Keratinocyte (primary cell): Measurements from ENCODE around the gene TTLL8. TPM values are rescaled to one million over a fixed set of nuclear protein-coding genes. Genes with fewer than 3 reads are reported as not detected.

Experiments
- DNase-seq: peaks from one replicate; pipeline ENCODE4 v3.0.0-alpha.2; 2011; ENCODE audit warnings: low read depth, missing footprints, low spot score
- FAIRE-seq: peaks from 2 replicates; lab custom pipeline; 2011; peaks lifted over from hg19 to GRCh38; lab: Jason Lieb, UNC
- H2AFZ ChIP-seq: 2 replicates; pipeline ENCODE4 v1.6.0; 2012; ENCODE audit warnings: low read length, control low read depth, inconsistent platforms; ENCODE audit not compliant: control insufficient read depth
- H3K27ac ChIP-seq: 2 replicates; pipeline ENCODE4 v1.5.1; 2011; ENCODE audit warnings: low read length; ENCODE audit not compliant: control insufficient read depth, insufficient read depth
- H3K27me3 ChIP-seq: 3 replicates; pipeline ENCODE4 v1.6.0; 2011; ENCODE audit warnings: low read length; ENCODE audit not compliant: control insufficient read depth, insufficient read depth; ENCODE audit errors: extremely low read depth
- H3K36me3 ChIP-seq, 2 experiments: 2 replicates in 1 of 2; 3 replicates in 1 of 2; pipeline ENCODE4 v1.5.1; 2011; ENCODE audit warnings: low read length in 2 of 2, mild to moderate bottlenecking in 1 of 2; ENCODE audit not compliant: control insufficient read depth in 2 of 2, insufficient read depth in 2 of 2; ENCODE audit errors: extremely low read depth in 1 of 2
- H3K4me1 ChIP-seq: 3 replicates; pipeline ENCODE4 v1.5.1; 2011; ENCODE audit warnings: low read length; ENCODE audit not compliant: control insufficient read depth, insufficient read depth; ENCODE audit errors: extremely low read depth
- H3K4me2 ChIP-seq: 3 replicates; pipeline ENCODE4 v1.6.0; 2011; ENCODE audit warnings: low read depth, low read length; ENCODE audit not compliant: control insufficient read depth, insufficient read depth; ENCODE audit errors: extremely low read depth
- H3K4me3 ChIP-seq, 3 experiments: fragments of 200-600 bp in 1 of 3; sonication (generic) in 1 of 3; 2 replicates in 2 of 3; 3 replicates in 1 of 3; pipeline ENCODE4 v1.5.1; 2011 to 2016; ENCODE audit warnings: low read length in 3 of 3, mild to moderate bottlenecking in 3 of 3, control low read depth in 2 of 3, inconsistent platforms in 1 of 3, low read depth in 1 of 3, mixed read lengths in 1 of 3, mixed run types in 1 of 3, moderate library complexity in 1 of 3; ENCODE audit not compliant: control insufficient read depth in 2 of 3, insufficient read depth in 2 of 3; ENCODE audit errors: extremely low read depth in 1 of 3
- H3K79me2 ChIP-seq: 2 replicates; pipeline ENCODE4 v1.6.0; 2012; ENCODE audit warnings: low read length; ENCODE audit not compliant: control insufficient read depth, insufficient read depth
- H3K9ac ChIP-seq: 3 replicates; pipeline ENCODE4 v1.6.0; 2011; ENCODE audit warnings: low read length; ENCODE audit not compliant: control insufficient read depth, insufficient read depth; ENCODE audit errors: extremely low read depth
- H3K9me1 ChIP-seq: 3 replicates; pipeline ENCODE4 v1.6.0; 2011; ENCODE audit warnings: low read length; ENCODE audit not compliant: control insufficient read depth, insufficient read depth; ENCODE audit errors: extremely low read depth
- H3K9me3 ChIP-seq: 2 replicates; pipeline ENCODE4 v1.5.1; 2012; ENCODE audit warnings: low read depth, low read length; ENCODE audit not compliant: control insufficient read depth
- H4K20me1 ChIP-seq: 3 replicates; pipeline ENCODE4 v1.6.0; 2011; ENCODE audit warnings: low read length; ENCODE audit not compliant: control insufficient read depth, insufficient read depth; ENCODE audit errors: extremely low read depth
- CTCF ChIP-seq, 3 experiments: IDR thresholded peaks in 1 of 3; conservative IDR thresholded peaks in 1 of 3; optimal IDR thresholded peaks in 1 of 3; 2 replicates in 2 of 3; 3 replicates in 1 of 3; pipeline versions ENCODE3 to v1.5.1; 2011; ENCODE audit warnings: low read length in 3 of 3, mild to moderate bottlenecking in 3 of 3, moderate library complexity in 2 of 3, control low read depth in 1 of 3, inconsistent platforms in 1 of 3; ENCODE audit not compliant: insufficient read depth in 2 of 3; ENCODE audit errors: extremely low read depth in 1 of 3
- EZH2 ChIP-seq: IDR thresholded peaks from one replicate; pipeline ENCODE4 v1.6.1; 2012; ENCODE audit warnings: inconsistent platforms, mild to moderate bottlenecking, low read length, moderate library complexity
- dilution Hi-C: fragments of 300-500 bp; cut with MboI; formaldehyde crosslinking; loops from one replicate; pipeline ENCODE4 v1.7.0; 2020; ENCODE audit warnings: low sequenced_read_pairs; ENCODE audit not compliant: extremely low pct_ligation_motif_present
- polyA plus RNA-seq, 5 experiments: library from polyadenylated mRNA; depleted of rRNA in 3 of 5; stranded (reverse) in 3 of 5; stranded (forward) in 1 of 5; unstranded in 1 of 5; fragments of >200 nt; gene quantifications; 1 replicate in 1 of 5; 2 replicates in 3 of 5; 3 replicates in 1 of 5; pipeline versions ENCODE4 v1.2.1 to v1.2.3, GENCODE V29; 2011 to 2012; ENCODE audit warnings: missing spikeins in 2 of 5, low read depth in 1 of 5, low replicate concordance in 1 of 5

Gene TTLL8
- polyA plus RNA-seq, 1 donor (not counting 4 experiments of a cell fraction or from before 2014, with no cell fraction given), result not detected

- Histone ChIP-seq H4K20me1 (no peaks in the 10 kb centered on the region), H3K36me3 (no peaks in the 10 kb centered on the region), H3K9me1 (no peaks in the 10 kb centered on the region), H2AFZ (no peak overlapping the region), H3K27me3 (peaks cover 3% of the 10 kb centered on the region), H3K9ac (no peak overlapping the region), H3K9me3 (peaks cover 2% of the 10 kb centered on the region), H3K4me1 (peaks cover 17% of the 10 kb centered on the region), H3K4me2 (no peak overlapping the region), H3K79me2 (no peaks in the 10 kb centered on the region), H3K27ac (no peak overlapping the region), H3K4me3 (no peak overlapping the region)
- dilution Hi-C loops, result no loop called here
- TF ChIP-seq EZH2, result no peak
- TF ChIP-seq CTCF (optimal IDR thresholded peaks at IDR 0.05 in 1 of 3, IDR thresholded peaks at IDR 0.05 in 1 of 3, conservative IDR thresholded peaks at IDR 0.05 in 1 of 3; ENCODE audit: extremely low read depth in 1 of 3, insufficient read depth in 2 of 3, low read length in 3 of 3), result no peak
- DNase-seq (no peak), FAIRE-seq (no peak)
These were observed 26.5 kb upstream of the TTLL8 start for GRCh38 chr22:50084614-50085021.

- Histone ChIP-seq H3K9me1 (no peaks in the 10 kb centered on the region), H3K27ac (no peak overlapping the region), H3K4me1 (peaks cover 17% of the 10 kb centered on the region), H3K9ac (no peak overlapping the region), H3K4me2 (no peak overlapping the region), H3K9me3 (peaks cover 2% of the 10 kb centered on the region), H3K79me2 (no peaks in the 10 kb centered on the region), H3K27me3 (peaks cover 3% of the 10 kb centered on the region), H3K36me3 (no peaks in the 10 kb centered on the region), H4K20me1 (no peaks in the 10 kb centered on the region), H3K4me3 (no peak overlapping the region), H2AFZ (no peak overlapping the region)
- no peak for TF ChIP-seq CTCF (optimal IDR thresholded peaks at IDR 0.05 in 1 of 3, IDR thresholded peaks at IDR 0.05 in 1 of 3, conservative IDR thresholded peaks at IDR 0.05 in 1 of 3; ENCODE audit: extremely low read depth in 1 of 3, insufficient read depth in 2 of 3, low read length in 3 of 3)
- no peak for TF ChIP-seq EZH2
- DNase-seq, result no peak
- FAIRE-seq, result no peak
- dilution Hi-C loops, result no loop called here
These were observed 26.0 kb upstream of the TTLL8 start for GRCh38 chr22:50084080-50084477.
